HG02678 (cell line): ENCODE results near the gene POU2F3.

ENCODE experiments used
- ATAC-seq: cut with Tn5 transposase; IDR thresholded peaks from one replicate; pipeline ENCODE4 v1.9.1; 2021; ENCODE audit warnings: mild to moderate bottlenecking, moderate library complexity; ENCODE audit not compliant: unreplicated experiment

The POU2F3 gene

GRCh38 chr11:120336641-120337354, 96.9 kb downstream of the POU2F3 start:
- peak; percentile 30 for ATAC-seq

- no peak for ATAC-seq
These were observed 97.6 kb downstream of the POU2F3 start for GRCh38 chr11:120337355-120338106.

- no peak for ATAC-seq
These were observed 98.4 kb downstream of the POU2F3 start for GRCh38 chr11:120338107-120338933.

GRCh38 chr11:120339394-120339890, 99.5 kb downstream of the POU2F3 start:
- ATAC-seq, result no peak

- no peak for ATAC-seq
These were observed 100.6 kb downstream of the POU2F3 start for GRCh38 chr11:120340529-120340928.

GRCh38 chr11:120342226-120342625, 102.3 kb downstream of the POU2F3 start:
- no peak for ATAC-seq

GRCh38 chr11:120342678-120343077, 102.7 kb downstream of the POU2F3 start:
- ATAC-seq, result no peak

- ATAC-seq, result peak; percentile 44
These were observed 103.5 kb downstream of the POU2F3 start for GRCh38 chr11:120343429-120343828.

GRCh38 chr11:120344302-120345004, 104.5 kb downstream of the POU2F3 start:
- peak; percentile 91 for ATAC-seq

GRCh38 chr11:120346233-120346632, 106.3 kb downstream of the POU2F3 start:
- no peak for ATAC-seq

- no peak for ATAC-seq
These were observed 110.7 kb downstream of the POU2F3 start for GRCh38 chr11:120350637-120351036.

GRCh38 chr11:120352405-120352804, 112.5 kb downstream of the POU2F3 start:
- no peak for ATAC-seq

- no peak for ATAC-seq
These were observed 114.1 kb downstream of the POU2F3 start for GRCh38 chr11:120354068-120354467.

GRCh38 chr11:120354779-120355178, 114.8 kb downstream of the POU2F3 start:
- no peak for ATAC-seq

GRCh38 chr11:120357620-120358019, 117.7 kb downstream of the POU2F3 start:
- ATAC-seq, result no peak

- no peak for ATAC-seq
These were observed 118.8 kb downstream of the POU2F3 start for GRCh38 chr11:120358729-120359128.

GRCh38 chr11:120363436-120363835, 123.5 kb downstream of the POU2F3 start:
- ATAC-seq, result no peak

GRCh38 chr11:120365512-120365911, 125.6 kb downstream of the POU2F3 start:
- no peak for ATAC-seq
